ENCODE results near the gene PMVK. TPM values are rescaled to one million over a fixed set of nuclear protein-coding genes. Genes with fewer than 3 reads are reported as not detected.

PMVK gene
- total and polyA plus RNA-seq, 4 donors, result 9.7 to 37.3 (median 18.6) TPM

- TF ChIP-seq RXRA (IDR thresholded peaks at IDR 0.05) (peak; percentile 78 to 82), HNF4A (conservative IDR thresholded peaks at IDR 0.05) (peak; percentile 65 to 70), SP1 (IDR thresholded peaks at IDR 0.05) (peak; percentile 92), JUND (IDR thresholded peaks at IDR 0.05) (peak in 1 of 2 donors; percentile 66), GABPA (IDR thresholded peaks at IDR 0.05 in 1 of 2, conservative IDR thresholded peaks at IDR 0.05 in 1 of 2) (peak; percentile 49 to 83), FOXA2 (IDR thresholded peaks at IDR 0.05) (no peak), MAX (IDR thresholded peaks at IDR 0.05) (peak; percentile 94), ZBTB33 (IDR thresholded peaks at IDR 0.05) (peak; percentile 86), YY1 (IDR thresholded peaks at IDR 0.05) (peak; percentile 97), CTCF (IDR thresholded peaks at IDR 0.05; ENCODE audit: low read depth, low read length, missing input control) (no peak), EGR1 (IDR thresholded peaks at IDR 0.05; ENCODE audit: low read depth in 2 of 2) (peak; percentile 79 to 94), FOXA1 (IDR thresholded peaks at IDR 0.05) (no peak), REST (IDR thresholded peaks at IDR 0.05) (peak; percentile 92), TAF1 (conservative IDR thresholded peaks at IDR 0.05) (peak; percentile 79), RAD21 (IDR thresholded peaks at IDR 0.05) (peak; percentile 21 to 43), NR2F2 (IDR thresholded peaks at IDR 0.05) (no peak), HNF4G (IDR thresholded peaks at IDR 0.05) (no peak)
- TF ChIP-seq, protein P1, sequence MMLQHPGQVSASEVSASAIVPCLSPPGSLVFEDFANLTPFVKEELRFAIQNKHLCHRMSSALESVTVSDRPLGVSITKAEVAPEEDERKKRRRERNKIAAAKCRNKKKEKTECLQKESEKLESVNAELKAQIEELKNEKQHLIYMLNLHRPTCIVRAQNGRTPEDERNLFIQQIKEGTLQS (IDR thresholded peaks at IDR 0.05), result no peak
- Histone ChIP-seq H3K27ac (ENCODE audit: low read depth in 1 of 2, low read length in 2 of 2) (peak overlapping the region; percentile 89 to 99), H3K9ac (ENCODE audit: low read depth in 1 of 2, low read length in 2 of 2) (peak overlapping the region; percentile 92), H3K9me3 (ENCODE audit: control insufficient read depth in 4 of 4, low read length in 3 of 4) (no peaks in the 10 kb centered on the region), H3K4me3 (ENCODE audit: low read depth in 1 of 3, low read length in 3 of 3) (peak overlapping the region; percentile 69 to 87 (median 71)), H3K27me3 (ENCODE audit: control insufficient read depth in 4 of 4, insufficient read depth in 4 of 4, low read length in 3 of 4) (no peaks in the 10 kb centered on the region), H3K4me1 (ENCODE audit: control insufficient read depth in 4 of 4, insufficient read depth in 4 of 4, low read length in 3 of 4) (peaks cover 13 to 44% (median 31%) of the 10 kb centered on the region in 4 donors), H3K36me3 (ENCODE audit: control insufficient read depth in 4 of 4, insufficient read depth in 3 of 4, low read depth in 1 of 4, low read length in 3 of 4) (peaks cover 0 to 7% (median 6%) of the 10 kb centered on the region in 4 donors)
- DNase-seq (ENCODE audit: low spot score), result peak; percentile 59
- 10% methylated on average over 18 of the region's 18 CpGs for WGBS
These were observed 36.2 kb upstream of the PMVK start for GRCh38 chr1:154972517-154973343.

Measured in liver (tissue), 9 donors.